Stimulated activated CD4-positive, alpha-beta T cell treated with anti-CD3 and anti-CD28 coated beads, Interleukin-15, amount 100 ng/mL, for 24 hours (primary cell): ENCODE data around the gene CRYBG2.

Experiments
- DNase-seq: peaks from one replicate; pipeline ENCODE4 v3.0.0-alpha.2; 2020

CRYBG2 gene

GRCh38 chr1:26318338-26319064 lies 35.4 kb downstream of the CRYBG2 start:
- DNase-seq: peak; percentile 75

- DNase-seq: peak; percentile 81
These were observed 36.2 kb downstream of the CRYBG2 start, which contains the start of gene CD52 for GRCh38 chr1:26317612-26318337. Gene CD52, plus strand, starts transcription at chr1:26317958. Its CDS starts 60 bp downstream, at chr1:26318018.

GRCh38 chr1:26317146-26317545 lies 36.8 kb downstream of the CRYBG2 start:
- no peak for DNase-seq

- no peak for DNase-seq
These were observed 37.8 kb downstream of the CRYBG2 start for GRCh38 chr1:26315874-26316850.

GRCh38 chr1:26314501-26314900 lies 39.4 kb downstream of the CRYBG2 start:
- no peak for DNase-seq

GRCh38 chr1:26307966-26308899 lies 45.7 kb downstream of the CRYBG2 start:
- DNase-seq: peak; percentile 55

- peak; percentile 40 for DNase-seq
These were observed 46.6 kb downstream of the CRYBG2 start for GRCh38 chr1:26307363-26307781.

GRCh38 chr1:26306290-26307229 lies 47.4 kb downstream of the CRYBG2 start, which contains the start of gene UBXN11:
Gene UBXN11, minus strand, starts transcription at chr1:26306636. Its CDS starts 3,753 bp downstream, at chr1:26302883.
- peak; percentile 96 for DNase-seq

- no peak for DNase-seq
These were observed 48.2 kb downstream of the CRYBG2 start for GRCh38 chr1:26305667-26306289.

- DNase-seq: no peak
These were observed 51.1 kb downstream of the CRYBG2 start for GRCh38 chr1:26302733-26303405.

- no peak for DNase-seq
These were observed 53.2 kb downstream of the CRYBG2 start for GRCh38 chr1:26300578-26301275.

- DNase-seq: no peak
These were observed 56.2 kb downstream of the CRYBG2 start for GRCh38 chr1:26297791-26298124.

GRCh38 chr1:26297057-26297790 lies 56.7 kb downstream of the CRYBG2 start:
- DNase-seq: no peak

- DNase-seq: no peak
These were observed 57.4 kb downstream of the CRYBG2 start for GRCh38 chr1:26296340-26297056.

GRCh38 chr1:26295194-26296138 lies 58.5 kb downstream of the CRYBG2 start:
- DNase-seq: no peak

- no peak for DNase-seq
These were observed 59.9 kb downstream of the CRYBG2 start for GRCh38 chr1:26293911-26294463.
